Measurements from ENCODE around the gene EEF1A2.
A peak's percentile ranks its signal among the peaks of the same experiment; 100 is the strongest.

The EEF1A2 gene

GRCh38 chr20:63497946-63498935, 642 bp downstream of the EEF1A2 start:
- DNase-seq = no peak

GRCh38 chr20:63497138-63497945, 1.5 kb downstream of the EEF1A2 start:
- no peak for DNase-seq

GRCh38 chr20:63496596-63497120, 2.2 kb downstream of the EEF1A2 start:
- no peak for DNase-seq

GRCh38 chr20:63495741-63496595, 2.9 kb downstream of the EEF1A2 start:
- peak; percentile 61 to 76 (median 68) for DNase-seq

GRCh38 chr20:63495167-63495720, 3.6 kb downstream of the EEF1A2 start:
- no peak for DNase-seq

GRCh38 chr20:63494420-63495166, 4.3 kb downstream of the EEF1A2 start:
- DNase-seq = no peak

GRCh38 chr20:63494084-63494419, 4.8 kb downstream of the EEF1A2 start:
- no peak for DNase-seq

- DNase-seq = no peak
Measured at GRCh38 chr20:63493563-63494020, 5.3 kb downstream of the EEF1A2 start.

GRCh38 chr20:63492982-63493381, 5.9 kb downstream of the EEF1A2 start:
- DNase-seq = no peak

- DNase-seq = no peak
Measured at GRCh38 chr20:63492518-63492917, 6.4 kb downstream of the EEF1A2 start.

GRCh38 chr20:63491635-63492230, 7.2 kb downstream of the EEF1A2 start:
- no peak for DNase-seq

GRCh38 chr20:63491078-63491477, 7.8 kb downstream of the EEF1A2 start:
- no peak for DNase-seq

- DNase-seq = no peak
Measured at GRCh38 chr20:63490416-63490815, 8.5 kb downstream of the EEF1A2 start.

- no peak for DNase-seq
Measured at GRCh38 chr20:63488315-63489251, 10.3 kb downstream of the EEF1A2 start.

- no peak for DNase-seq
Measured at GRCh38 chr20:63487781-63488241, 11.1 kb downstream of the EEF1A2 start.

- no peak for DNase-seq
Measured at GRCh38 chr20:63487116-63487764, 11.6 kb downstream of the EEF1A2 start.

- DNase-seq = no peak
Measured at GRCh38 chr20:63486300-63486855, 12.5 kb downstream of the EEF1A2 start.

- no peak for DNase-seq
Measured at GRCh38 chr20:63484651-63485403, 14.1 kb downstream of the EEF1A2 start.

Data from activated naive CD4-positive, alpha-beta T cell (primary cell).